GM19455 (cell line): ENCODE measurements around the gene YIPF4.
"Not testable (repeated sequence)": the region's sequence is repeated elsewhere in the genome, so short reads cannot be mapped to it uniquely, and the experiment has no call there.

Experiments
- ATAC-seq: cut with Tn5 transposase; IDR thresholded peaks from one replicate; pipeline ENCODE4 v1.9.1; 2021; ENCODE audit not compliant: unreplicated experiment

Gene YIPF4

DNA sequence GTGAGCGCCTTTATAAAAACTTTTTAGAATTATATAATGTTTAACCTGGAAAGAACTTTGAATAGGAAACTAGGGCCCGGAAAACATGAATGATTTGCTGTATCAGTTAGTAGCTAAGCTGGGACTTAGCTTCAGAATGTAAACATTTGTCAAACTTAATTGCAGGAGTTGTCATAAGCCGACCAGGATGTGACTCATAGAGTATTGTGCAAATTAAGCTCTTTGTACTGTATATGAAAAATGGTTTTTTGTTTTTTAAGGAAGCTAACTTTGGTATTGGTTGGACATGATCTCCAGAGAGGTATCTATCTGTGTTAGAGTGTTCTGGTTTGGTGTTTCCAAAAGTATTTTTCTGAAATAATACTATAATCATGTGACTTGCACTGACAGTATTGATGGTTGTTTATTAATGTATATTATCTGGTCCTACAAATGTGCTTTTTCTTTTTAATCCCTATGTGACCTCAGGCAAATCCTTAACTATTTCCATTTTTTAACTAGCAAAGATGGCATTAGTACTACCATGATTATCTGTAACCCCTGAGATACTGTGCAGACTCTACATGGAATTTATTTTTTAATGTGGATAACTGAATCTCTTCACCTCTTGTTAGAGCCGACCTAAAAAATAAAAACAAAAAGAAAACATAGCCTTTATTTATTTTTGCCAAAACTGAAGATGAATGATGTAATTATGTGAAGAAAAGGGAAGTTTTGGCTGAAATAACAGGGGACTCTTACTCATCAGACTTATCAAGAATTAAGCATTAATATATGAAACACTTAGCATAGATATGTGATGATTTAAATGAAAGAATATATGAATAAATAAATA is 11.7 kb downstream of the YIPF4 start:
- ATAC-seq: no peak

DNA sequence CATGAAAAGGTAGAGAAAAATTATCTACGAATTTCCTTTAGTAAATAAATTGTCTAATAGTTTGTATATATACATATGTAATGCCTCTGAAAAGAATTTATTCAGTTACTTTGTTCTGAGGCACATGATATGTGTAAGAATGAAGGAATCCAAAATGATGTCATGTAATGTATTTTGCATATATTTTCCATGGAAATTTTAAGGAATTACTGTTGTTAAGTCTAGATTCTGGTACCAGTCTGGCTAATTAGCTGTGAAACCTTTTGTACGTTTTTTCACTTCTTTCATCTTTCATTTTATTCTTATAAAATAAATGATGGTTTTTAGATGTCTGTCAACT is 12.3 kb downstream of the YIPF4 start:
- no peak for ATAC-seq

DNA sequence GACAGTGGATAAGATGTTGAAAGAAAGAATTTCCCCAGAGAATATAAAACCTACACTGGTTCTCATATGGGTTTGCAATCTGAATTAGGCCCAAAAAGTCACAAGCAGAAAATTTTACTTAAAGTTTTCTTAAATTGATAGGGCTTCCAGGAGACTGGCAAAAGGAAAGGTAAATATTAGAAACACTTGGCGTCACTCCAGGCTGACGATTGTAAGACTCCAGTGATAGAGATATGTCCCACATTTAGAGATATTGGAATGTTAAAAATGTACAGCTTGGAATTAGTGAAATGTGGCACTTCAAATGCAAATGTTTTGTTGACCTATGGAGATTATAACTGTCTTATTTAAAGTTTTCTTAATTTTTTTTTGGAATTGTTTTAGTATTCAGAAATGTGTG is 14.0 kb downstream of the YIPF4 start:
- no peak for ATAC-seq

DNA sequence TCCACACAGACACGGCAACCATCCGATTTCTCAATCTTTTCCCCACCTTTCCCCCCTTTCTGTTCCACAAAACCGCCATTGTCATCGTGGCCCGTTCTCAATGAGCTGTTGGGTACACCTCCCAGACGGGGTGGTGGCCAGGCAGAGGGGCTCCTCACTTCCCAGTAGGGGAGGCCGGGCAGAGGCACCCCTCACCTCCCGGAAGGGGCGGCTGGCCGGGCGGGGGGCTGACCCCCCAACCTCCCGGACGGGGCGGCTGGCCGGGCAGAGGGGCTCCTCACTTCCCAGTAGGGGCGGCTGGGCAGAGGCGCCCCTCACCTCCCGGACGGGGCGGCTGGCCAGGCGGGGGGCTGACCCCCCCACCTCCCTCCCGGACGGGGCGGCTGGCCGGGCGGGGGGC is 15.8 kb downstream of the YIPF4 start:
- not testable (repeated sequence) for ATAC-seq

DNA sequence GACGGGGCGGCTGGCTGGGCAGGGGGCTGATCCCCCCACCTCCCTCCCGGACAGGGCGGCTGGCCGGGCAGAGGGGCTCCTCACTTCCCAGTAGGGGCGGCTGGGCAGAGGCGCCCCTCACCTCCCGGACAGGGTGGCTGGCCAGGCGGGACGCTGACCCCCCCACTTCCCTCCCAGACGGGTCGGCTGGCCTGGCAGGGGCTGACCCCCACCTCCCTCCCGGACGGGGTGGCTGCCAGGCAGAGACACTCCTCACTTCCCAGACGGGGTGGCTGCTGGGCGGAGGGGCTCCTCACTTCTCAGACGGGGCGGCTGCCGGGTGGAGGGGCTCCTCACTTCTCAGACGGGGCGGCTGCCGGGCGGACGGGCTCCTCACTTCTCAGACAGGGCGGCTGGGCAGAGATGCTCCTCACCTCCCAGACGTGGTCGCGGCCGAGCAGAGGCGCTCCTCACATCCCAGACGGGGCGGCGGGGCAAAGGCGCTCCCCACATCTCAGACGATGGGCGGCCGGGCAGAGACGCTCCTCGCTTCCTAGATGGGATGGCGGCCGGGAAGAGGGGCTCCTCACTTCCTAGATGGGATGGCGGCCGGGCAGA is 16.4 kb downstream of the YIPF4 start:
- not testable (repeated sequence) for ATAC-seq

DNA sequence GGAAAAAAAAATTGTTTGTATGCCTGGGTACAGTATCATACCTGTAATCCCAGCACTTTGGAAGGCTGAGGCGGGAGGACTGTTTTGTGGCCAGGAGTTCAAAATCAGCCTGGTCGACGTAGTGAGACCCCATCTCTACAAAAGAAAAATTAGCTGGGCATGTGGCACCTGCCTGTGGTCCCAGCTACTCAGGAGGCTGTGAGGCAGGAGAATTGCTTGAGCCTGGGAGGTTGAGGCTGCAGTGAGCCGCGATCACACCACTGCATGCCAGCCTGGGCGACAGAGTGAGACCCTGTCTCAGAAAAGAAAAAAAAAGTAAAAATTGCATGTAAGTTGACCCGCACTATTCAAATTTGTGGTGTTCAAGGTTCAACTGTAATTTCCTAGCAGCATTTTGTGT is 32.9 kb downstream of the YIPF4 start:
- no peak for ATAC-seq

DNA sequence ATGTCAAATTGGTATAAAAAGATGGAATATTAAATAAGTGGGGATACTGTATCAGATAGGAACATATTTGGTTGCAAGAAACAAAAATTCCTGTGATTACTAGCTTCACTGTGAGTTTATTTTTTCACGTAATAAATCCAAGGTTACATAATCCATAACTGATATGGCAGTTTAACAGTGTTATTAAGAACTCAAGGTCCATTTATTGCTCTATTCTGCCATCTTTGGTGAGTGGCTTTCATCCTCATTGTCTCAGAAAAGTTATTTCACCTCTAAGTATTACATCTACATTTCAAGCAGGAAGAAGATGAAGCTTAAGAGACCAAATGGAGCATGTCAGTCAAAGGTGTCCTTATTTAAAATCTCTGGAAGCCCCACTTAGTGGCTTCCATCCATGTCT is 37.2 kb downstream of the YIPF4 start:
- ATAC-seq: no peak

DNA sequence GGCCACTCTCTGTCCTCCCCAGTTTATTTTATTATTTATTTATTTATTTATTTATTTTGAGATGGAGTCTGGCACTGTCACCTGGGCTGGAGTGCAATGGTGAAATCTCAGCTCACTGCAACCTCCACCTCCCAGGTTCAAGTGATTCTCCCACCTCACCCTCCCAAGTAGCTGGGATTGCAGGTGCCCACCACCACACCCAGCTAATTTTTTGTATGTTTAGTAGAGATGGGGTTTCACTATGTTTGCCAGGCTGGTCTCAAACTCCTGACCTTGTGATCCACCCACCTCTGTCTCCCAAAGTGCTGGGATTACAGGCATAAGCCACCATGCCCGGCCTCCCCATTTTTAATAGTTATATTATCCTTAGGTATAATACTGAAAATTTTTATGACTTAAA is 51.0 kb downstream of the YIPF4 start:
- not testable (repeated sequence) for ATAC-seq

DNA sequence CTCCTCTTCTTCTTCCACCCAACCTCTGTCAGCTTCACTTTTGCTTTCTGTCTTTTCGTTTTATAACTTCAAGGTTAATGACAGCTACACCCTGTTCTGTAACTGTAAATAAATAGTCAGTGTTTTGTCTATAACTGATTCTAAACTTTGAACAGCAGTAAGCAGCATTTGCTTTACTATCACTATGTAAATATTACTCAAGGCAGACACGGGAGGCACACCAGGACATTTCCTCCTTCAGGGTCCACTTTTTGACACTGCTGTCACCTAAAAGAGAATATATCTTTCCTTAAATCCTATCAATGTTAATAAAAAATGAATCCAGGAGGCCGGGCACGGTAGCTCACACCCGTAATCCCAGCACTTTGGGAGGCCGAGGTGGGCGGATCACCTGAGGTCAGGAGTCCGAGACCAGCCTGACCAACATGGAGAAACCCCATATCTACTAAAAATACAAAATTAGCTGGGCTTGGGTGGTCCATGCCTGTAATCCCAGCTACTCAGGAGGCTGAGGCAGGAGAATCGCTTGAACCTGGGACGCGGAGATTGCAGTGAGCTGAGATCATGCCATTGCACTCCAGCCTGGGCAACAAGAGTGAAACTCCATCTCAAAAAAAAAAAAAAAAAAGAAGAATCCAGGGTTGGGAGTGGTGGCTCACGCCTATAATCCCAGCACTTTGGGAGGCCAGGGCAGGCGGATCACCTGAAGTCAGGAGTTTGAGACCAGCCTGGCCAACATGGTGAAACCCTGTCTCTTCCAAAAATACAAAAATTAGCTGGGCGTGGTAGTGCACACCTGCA is 51.7 kb downstream of the YIPF4 start:
- not testable (repeated sequence) for ATAC-seq

DNA sequence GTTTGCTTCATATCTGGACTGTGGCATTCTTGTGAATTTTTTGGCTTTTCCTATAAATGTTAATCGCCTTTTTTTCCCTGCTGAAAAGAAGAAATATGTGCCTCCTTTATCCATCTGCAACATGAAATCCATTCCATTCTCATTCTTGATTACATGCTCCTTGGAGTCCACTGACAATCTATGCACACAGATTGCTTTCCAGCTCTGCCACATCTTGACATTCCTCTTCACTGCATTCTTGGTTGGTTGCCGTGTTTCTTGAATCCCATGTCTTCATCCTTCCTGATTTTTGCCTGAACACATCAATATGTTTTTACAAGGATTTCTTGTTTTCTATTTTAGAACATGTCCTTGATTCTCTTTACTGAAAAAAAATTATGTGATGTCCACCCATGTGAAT is 52.4 kb downstream of the YIPF4 start:
- no peak for ATAC-seq

DNA sequence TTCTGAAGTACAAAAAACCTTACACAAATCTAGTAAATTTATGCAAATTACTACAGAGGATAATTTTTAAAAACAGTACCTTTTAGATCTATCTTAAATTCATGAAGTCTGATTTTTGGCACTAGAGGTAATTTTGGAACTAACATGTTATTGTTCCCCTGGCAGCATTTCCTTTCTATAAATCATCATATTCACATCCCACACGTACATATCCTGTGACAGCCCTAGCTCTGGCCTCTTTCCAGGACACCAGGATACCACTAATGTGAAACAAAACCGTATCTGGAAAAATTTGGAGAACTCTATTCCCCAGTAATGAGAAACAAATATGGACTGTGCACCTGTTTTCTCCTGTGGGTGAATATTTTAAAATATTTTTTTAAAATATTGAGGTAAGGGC is 65.1 kb downstream of the YIPF4 start:
- no peak for ATAC-seq

DNA sequence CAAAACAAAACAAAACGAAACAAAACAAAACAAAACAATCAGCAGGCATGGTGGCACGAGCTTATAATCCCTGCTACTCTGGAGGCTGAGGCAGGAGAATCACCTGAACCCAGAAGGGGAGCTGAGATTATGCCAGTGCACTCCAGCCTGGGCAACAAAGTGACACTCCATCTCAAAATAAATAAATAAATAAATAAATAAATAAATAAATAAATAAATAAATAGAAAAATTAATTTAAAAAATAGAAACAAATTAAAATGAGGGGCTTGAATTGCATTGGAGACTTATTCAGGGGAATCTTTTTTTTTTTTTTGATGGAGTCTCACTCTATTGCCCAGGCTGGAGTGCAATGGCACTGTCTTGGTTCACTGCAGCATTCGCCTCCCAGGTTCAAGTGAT is 73.1 kb downstream of the YIPF4 start:
- ATAC-seq: not testable (repeated sequence)

DNA sequence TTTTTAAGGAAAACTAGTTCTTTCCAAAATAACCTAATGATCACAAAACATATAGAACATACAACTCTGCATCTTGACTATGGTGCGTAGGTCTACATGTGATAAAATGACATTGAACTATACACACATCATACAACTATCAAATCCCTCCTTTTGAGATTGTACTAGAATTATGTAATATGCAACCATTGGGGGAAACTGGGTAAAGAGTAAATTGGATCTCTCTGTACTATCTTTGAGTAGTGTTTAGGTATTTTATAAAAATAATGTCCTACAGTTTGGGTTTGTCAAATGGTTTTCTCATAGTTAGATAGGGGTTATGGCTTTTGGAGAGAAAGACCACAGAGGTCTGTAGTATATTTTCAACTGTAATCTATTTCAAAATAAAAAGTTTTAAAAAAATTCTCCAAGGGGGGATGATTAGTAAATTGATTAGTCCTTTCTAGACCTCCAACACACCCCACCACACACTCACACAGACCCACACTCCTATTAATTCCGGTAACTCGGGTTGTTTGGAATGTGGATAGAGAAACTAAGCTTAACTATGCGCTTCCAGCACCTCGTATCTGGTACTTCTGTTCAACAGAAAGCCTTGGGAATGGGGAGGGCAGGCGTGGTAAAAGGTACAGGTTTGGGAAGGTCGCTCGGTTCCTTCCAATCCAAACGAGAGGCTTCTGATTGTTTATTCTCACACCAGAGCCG is 78.4 kb downstream of the YIPF4 start:
- ATAC-seq: no peak

DNA sequence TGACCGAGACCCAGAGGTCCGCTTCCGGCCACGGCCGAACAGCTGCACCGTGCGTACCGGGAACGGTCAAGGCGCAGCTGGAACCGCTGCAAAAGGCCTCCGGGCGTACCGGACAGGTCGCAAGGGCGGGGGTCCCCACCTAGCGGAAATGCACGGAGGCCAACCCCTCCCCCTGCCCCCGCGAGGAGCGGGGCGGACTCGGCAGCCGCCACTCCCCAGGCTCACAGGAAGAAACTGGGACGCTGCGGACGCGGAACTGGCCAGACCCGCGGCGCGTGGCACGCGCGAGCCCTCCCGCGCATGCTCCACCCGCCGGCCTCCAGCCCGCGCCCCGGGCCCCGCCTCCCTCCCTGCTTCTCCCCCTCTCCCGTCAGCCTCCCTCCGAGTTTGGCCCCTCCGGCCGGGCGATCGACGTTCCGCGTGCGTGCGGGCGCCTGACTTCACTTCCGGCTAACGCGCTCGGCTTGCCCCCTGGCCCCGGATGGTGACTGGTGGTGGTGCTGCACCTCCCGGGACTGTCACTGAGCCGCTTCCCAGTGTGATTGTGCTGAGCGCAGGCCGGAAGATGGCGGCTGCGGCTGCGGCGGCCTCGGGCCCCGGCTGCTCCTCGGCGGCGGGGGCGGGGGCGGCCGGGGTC is 79.1 kb downstream of the YIPF4 start, which contains the start of gene BIRC6:
Gene BIRC6, plus strand, starts transcription at position 343 of the 637 bp plus-strand sequence. Its CDS starts 139 bp downstream, at position 482.
- ATAC-seq: peak; percentile 87

DNA sequence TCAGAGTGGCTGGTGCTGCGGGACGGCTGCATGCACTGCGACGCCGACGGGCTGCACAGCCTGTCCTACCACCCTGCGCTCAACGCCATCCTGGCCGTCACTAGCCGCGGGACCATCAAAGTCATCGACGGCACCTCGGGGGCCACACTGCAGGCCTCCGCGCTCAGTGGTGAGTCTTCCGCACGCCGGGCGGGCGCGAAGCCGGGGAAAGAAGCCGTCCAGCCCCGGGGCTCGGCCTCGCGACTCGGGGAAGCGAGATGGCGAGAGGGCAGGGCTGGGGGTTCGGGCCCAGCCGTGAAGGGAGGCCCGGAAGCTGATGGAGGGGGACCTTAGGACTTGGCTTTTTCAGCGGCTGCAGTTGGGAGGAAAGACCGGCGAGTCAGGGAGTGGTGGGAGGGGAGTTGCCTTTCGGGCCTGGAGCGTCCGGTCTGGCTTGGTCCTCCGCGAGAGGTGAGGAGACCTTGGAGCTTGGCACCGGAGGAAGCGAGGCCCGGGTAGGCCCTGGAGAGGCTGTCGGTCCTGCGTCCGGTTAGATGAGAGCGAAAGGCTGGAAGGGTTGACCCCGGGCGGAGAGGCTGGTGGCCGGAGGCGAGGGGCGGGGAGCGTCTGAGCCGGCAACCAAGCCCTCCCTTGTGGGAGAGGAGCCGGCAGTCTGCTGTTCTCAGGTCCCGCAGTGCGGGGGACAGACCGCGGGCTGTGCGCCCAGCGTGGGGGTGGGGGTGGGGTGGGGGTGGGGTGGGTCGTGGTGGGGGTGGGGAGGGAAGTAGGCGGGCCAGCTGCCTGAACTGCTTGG is 79.8 kb downstream of the YIPF4 start:
- peak; percentile 17 for ATAC-seq

DNA sequence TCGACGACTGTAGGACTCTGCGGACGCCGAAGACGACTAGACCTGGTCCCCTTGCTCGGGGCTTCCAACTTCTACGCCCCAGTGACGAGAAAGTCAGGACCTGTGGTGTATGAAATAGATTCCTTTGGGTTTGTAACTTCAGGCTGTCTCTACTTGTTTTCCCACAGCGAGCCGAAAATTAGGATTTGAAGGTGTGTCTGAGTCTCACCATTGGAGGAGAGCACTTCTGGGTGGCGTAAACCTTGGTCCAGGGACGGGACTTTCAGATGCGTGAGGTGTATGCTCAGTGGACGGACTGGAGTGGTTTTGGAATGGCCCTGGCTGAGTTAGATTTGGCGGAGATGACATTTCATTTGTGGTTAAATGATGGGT is 80.4 kb downstream of the YIPF4 start:
- ATAC-seq: no peak

DNA sequence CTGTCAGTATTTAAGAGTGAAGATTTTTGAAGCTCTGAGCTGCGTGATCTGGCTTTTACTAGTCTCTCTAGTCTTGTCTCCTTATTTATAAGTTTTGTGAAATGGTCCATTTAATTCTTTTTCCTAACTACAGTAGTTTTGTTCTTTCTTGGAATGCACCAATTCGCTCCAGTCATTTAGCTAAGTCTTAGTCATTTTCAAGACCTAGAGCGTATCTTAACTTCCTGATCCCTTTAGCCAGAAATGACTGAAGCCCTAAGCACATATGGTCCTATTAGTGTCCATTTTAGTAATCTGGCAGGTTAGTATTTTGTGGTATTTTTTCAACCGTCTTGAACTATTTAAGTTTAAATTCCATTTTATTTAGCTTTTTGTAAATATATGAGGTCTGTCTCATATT is 82.7 kb downstream of the YIPF4 start:
- no peak for ATAC-seq

DNA sequence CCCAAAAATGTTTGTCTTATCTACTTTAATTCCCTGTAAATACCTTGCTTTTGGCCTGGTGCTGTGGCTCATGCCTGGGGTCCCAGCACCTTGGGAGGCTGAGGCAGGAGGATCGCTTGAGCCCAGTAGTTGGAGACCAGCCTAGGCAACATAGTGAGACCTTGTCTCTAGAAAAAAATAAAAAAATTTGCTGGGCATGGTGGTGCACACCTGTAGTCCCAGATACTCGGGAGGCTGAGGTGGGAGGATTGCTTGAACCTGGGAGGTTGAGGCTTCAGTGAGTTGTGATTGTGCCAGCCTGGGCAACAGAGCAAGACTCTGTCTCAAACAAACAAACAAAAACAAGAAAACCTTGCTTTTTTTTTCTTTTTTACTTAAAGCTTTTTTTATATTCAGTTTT is 85.3 kb downstream of the YIPF4 start:
- ATAC-seq: not testable (repeated sequence)

DNA sequence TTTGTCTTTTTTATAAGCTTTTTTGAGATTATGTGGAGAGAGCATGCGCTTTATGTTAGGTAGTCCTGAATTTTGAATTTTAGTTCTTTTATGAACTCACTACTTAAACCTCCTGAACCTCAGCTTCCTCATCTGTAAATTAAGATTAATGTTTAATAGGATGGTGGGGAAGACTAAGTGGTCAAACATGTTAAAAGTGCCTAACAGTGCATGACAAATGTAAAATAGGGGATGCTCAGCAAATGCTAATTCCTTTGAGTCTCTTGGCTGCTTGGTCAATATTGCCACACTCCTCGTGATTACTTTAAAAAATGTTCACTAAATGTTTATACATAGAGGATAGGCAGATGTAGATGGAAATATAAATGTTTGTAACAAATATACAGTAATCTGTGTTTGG is 85.9 kb downstream of the YIPF4 start:
- no peak for ATAC-seq

DNA sequence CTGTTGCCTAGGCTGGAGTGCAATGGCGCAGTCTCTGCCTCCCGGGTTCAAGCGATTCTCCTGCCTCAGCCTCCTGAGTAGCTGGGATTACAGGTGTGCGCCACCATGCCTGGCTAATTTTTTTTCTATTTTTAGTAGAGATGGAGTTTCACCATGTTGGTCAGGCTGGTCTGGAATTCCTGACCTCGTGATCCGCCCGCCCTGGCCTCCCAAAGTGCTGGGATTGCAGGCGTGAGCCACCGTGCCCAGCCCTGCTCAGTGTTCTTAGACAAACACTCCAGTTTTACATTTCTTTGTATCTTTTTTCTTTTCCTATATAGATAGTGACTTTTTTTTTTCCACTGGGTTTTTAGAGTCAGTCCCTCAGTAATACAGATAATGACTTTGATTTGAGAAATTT is 86.6 kb downstream of the YIPF4 start:
- not testable (repeated sequence) for ATAC-seq
